ENCODE measurements around the gene SNX13.

The SNX13 gene

DNA sequence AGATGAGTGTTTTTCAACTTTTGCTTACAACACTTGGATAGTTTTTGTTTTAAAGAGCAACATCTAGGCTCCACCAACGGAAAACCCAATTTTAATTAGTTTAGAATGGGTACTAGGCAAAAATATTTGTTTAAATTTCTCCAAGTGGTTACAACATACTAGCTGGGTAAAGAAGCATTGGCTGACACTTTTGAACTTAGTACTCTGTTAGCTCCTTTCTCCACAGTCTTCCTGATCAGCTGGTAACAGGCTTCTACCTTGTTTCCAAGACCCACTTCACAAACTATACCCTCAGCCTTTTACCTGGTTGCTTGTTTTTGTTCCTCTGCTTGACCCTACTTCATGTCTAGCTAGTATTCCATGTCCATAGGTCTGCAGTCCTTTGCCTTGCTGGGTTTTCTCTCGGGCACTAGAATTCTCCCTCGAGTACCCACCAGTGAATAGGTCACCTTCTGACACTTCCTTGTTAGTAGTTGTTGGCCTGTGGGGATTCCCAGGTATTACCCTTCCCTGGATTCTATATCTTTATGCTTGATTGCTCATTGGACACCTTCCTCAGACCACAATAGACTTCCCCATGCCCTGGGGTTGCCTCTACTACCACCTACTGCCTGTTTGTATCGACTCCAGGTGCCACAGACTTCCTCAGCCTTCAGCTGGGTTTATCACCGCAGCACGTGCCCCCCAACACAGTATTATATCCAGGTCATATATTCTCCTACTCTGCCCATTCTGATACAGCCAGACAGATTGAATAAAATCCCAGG lies 45.4 kb upstream of the SNX13 start:
- Histone ChIP-seq H3K4me1 (peaks cover 0 to 9% (median 0%) of the 10 kb centered on the region in 4 donors), H3K27ac (no peak overlapping the region), H3K4me3 (no peak overlapping the region), H3K36me3 (no peaks in the 10 kb centered on the region), H3K9me3 (no peaks in the 10 kb centered on the region), H3K27me3 (no peaks in the 10 kb centered on the region)
- intact Hi-C loops (cut with DNase I; ENCODE audit: low total_unique reads), result no loop called here
- no peak for DNase-seq
- TF ChIP-seq, protein P1, sequence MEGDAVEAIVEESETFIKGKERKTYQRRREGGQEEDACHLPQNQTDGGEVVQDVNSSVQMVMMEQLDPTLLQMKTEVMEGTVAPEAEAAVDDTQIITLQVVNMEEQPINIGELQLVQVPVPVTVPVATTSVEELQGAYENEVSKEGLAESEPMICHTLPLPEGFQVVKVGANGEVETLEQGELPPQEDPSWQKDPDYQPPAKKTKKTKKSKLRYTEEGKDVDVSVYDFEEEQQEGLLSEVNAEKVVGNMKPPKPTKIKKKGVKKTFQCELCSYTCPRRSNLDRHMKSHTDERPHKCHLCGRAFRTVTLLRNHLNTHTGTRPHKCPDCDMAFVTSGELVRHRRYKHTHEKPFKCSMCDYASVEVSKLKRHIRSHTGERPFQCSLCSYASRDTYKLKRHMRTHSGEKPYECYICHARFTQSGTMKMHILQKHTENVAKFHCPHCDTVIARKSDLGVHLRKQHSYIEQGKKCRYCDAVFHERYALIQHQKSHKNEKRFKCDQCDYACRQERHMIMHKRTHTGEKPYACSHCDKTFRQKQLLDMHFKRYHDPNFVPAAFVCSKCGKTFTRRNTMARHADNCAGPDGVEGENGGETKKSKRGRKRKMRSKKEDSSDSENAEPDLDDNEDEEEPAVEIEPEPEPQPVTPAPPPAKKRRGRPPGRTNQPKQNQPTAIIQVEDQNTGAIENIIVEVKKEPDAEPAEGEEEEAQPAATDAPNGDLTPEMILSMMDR (IDR thresholded peaks at IDR 0.05), result no peak

DNA sequence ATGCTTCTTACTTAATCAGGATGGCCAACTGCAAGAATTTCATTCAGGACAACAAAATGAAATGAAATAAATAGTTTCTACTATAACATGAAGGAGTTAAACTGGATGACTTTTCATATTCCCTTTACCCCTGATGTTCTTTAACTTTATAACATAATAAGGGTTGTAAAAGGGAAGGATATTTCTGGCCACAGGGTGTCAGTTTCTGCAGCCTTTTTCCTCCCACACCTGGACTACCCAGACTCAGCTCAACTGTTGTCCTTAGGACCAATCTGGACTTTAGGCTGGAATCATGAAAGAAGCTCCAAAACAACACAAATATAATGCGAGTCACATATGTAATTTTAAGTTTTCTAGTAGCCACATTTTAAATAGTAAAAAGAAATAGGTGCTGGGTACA lies 44.0 kb upstream of the SNX13 start:
- Histone ChIP-seq H3K36me3 (no peaks in the 10 kb centered on the region), H3K4me3 (no peak overlapping the region), H3K9me3 (no peaks in the 10 kb centered on the region), H3K4me1 (peaks cover 0 to 9% (median 0%) of the 10 kb centered on the region in 4 donors), H3K27me3 (no peaks in the 10 kb centered on the region), H3K27ac (no peak overlapping the region)
- TF ChIP-seq, protein P1 (IDR thresholded peaks at IDR 0.05), result no peak
- intact Hi-C loops (cut with DNase I; ENCODE audit: low total_unique reads), result no loop called here
- DNase-seq, result no peak

DNA sequence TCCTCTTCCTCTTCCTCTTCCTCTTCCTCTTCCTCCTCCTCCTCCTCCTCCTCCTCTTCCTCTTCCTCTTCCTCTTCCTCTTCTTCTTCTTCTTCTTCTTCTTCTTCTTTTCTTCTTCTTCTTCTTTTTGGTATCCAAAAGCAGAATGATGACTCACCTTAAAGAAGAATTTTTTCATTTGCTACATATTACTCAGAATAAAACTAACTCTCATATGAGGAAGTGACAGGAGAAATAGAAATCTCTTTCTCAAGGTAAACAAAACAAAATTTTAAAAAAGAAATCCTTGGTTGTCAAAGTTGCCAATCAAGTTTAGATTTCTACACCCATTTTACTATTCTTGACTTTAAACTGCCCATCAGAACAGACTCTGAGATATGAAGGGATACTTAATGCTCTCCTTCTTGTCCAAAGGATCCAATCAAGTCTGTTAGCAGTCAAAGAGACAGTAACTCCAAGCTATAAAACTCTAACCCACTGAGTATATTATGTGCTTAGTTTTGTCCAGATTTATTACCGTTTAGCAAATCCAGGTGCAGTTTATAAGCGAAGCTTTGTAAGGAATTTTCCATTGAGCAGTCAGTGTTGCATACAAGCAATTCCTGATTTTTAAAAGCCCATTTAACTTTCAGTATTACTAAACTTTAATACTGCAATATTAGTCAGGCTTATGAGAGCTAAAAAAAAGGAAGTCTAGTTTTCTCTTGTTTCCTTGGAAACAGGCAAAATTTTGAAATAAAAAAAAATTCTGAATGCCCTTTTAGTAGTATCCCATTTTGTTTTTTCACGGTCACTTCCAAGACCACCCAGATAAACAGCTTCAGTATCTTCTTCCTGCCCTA lies 43.1 kb upstream of the SNX13 start:
- Histone ChIP-seq H3K27me3 (no peaks in the 10 kb centered on the region), H3K36me3 (no peaks in the 10 kb centered on the region), H3K4me1 (peaks cover 0 to 9% (median 0%) of the 10 kb centered on the region in 4 donors), H3K4me3 (no peak overlapping the region), H3K9me3 (no peaks in the 10 kb centered on the region), H3K27ac (no peak overlapping the region)
- TF ChIP-seq, protein P1 (IDR thresholded peaks at IDR 0.05), result no peak
- intact Hi-C loops (cut with DNase I; ENCODE audit: low total_unique reads), result no loop called here
- DNase-seq, result no peak

DNA sequence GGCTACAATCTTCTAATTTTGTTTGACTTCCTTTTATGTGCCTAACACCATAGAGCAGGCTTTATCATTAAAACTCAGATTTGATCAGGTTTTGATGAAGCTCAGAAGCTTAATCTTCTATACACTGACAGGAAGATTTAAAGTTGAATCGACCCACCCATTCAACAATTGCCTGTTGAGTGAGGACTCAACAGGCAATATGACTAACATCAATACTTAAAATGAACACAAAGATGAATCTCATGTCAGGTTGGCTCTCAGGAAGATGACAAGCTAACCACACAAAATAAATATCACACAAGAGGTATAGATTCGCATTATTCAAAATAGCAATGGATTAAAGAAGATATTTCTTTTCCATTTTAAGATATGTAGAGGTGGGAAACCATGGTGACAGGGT lies 36.7 kb upstream of the SNX13 start:
- Histone ChIP-seq H3K9me3 (no peaks in the 10 kb centered on the region), H3K4me3 (no peak overlapping the region), H3K27ac (no peak overlapping the region), H3K36me3 (no peaks in the 10 kb centered on the region), H3K27me3 (no peaks in the 10 kb centered on the region), H3K4me1 (no peaks in the 10 kb centered on the region)
- no peak for DNase-seq
- intact Hi-C loops (cut with DNase I; ENCODE audit: low total_unique reads), result no loop called here
- TF ChIP-seq, protein P1 (IDR thresholded peaks at IDR 0.05), result no peak

DNA sequence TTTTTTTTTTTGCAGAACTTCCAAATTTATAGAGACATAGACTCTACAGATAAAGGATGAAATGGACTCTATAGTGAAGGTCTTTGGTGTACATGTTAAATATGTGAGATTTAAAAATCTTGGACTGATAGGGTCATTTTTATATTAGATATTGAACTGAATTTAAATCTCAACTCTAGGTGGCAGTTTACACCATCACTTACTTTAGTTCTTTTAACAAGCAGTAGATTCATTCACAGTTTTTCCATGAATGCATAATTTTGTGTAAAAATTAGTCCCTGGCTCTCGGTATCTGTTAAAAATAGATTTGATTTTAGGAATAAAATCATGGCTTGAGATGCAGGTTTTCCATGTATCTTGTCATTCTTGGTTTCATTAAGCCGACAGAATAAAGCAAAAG lies 31.1 kb upstream of the SNX13 start:
- no peak for DNase-seq
- Histone ChIP-seq H3K4me1 (no peaks in the 10 kb centered on the region), H3K4me3 (no peak overlapping the region), H3K27me3 (no peaks in the 10 kb centered on the region), H3K27ac (no peak overlapping the region), H3K36me3 (no peaks in the 10 kb centered on the region), H3K9me3 (no peaks in the 10 kb centered on the region)
- TF ChIP-seq, protein P1 (IDR thresholded peaks at IDR 0.05), result no peak
- intact Hi-C loops (cut with DNase I; ENCODE audit: low total_unique reads), result no loop called here
